Astrocyte (in vitro differentiated cells and primary cell): ENCODE data around the gene TPO.

Source experiments
- CTCF ChIP-seq: IDR thresholded peaks from 2 replicates; pipeline ENCODE4 v1.5.1; 2011; ENCODE audit warnings: low read depth, mild to moderate bottlenecking, inconsistent platforms, low read length, moderate library complexity; ENCODE audit not compliant: insufficient read depth
- EZH2 ChIP-seq: IDR thresholded peaks from 2 replicates; pipeline ENCODE4 v1.6.1; 2012; ENCODE audit warnings: mild to moderate bottlenecking, low read length, inconsistent platforms; ENCODE audit not compliant: insufficient read depth

- TF ChIP-seq CTCF (no peak), EZH2 (no peak)
Observed at GRCh38 chr2:1494257-1494656, 81.0 kb downstream of the TPO start.
